Hypothalamus (tissue), 51 donors: Measurements from ENCODE around the gene AP1S1.

Experiments used
- DNase-seq, 51 donors: peaks; one replicate each; lab custom pipeline; 2025; lab: John Stamatoyannopoulos, UW

AP1S1 gene

GRCh38 chr7:101169110-101169837 is 15.0 kb downstream of the AP1S1 start:
- no peak for DNase-seq

- peak in 43 of 51 donors; percentile 1 to 77 (median 41) for DNase-seq
Observed at GRCh38 chr7:101169838-101170551, 15.7 kb downstream of the AP1S1 start.

GRCh38 chr7:101170617-101171441 is 16.6 kb downstream of the AP1S1 start:
- no peak for DNase-seq

- no peak for DNase-seq
Observed at GRCh38 chr7:101171442-101171837, 17.2 kb downstream of the AP1S1 start.

GRCh38 chr7:101172005-101172853 is 18.0 kb downstream of the AP1S1 start:
- DNase-seq, result no peak

GRCh38 chr7:101172854-101173751 is 18.8 kb downstream of the AP1S1 start:
- peak in 17 of 51 donors; percentile 3 to 38 (median 19) for DNase-seq

- no peak for DNase-seq
Observed at GRCh38 chr7:101173752-101174244, 19.5 kb downstream of the AP1S1 start.

- no peak for DNase-seq
Observed at GRCh38 chr7:101174322-101174854, 20.1 kb downstream of the AP1S1 start.

- DNase-seq, result no peak
Observed at GRCh38 chr7:101175664-101176063, 21.4 kb downstream of the AP1S1 start.

GRCh38 chr7:101177644-101178043 is 23.4 kb downstream of the AP1S1 start:
- DNase-seq, result no peak

GRCh38 chr7:101179117-101179516 is 24.8 kb downstream of the AP1S1 start:
- peak in 2 of 51 donors; percentile 5 to 12 for DNase-seq

- no peak for DNase-seq
Observed at GRCh38 chr7:101179713-101180112, 25.4 kb downstream of the AP1S1 start.

- DNase-seq, result no peak
Observed at GRCh38 chr7:101180130-101180755, 26.0 kb downstream of the AP1S1 start, which contains the start of gene NAT16. NAT16 (minus strand) TSS chr7:101180293; CDS start chr7:101174807, 5,486 bp downstream.

- peak in 1 of 51 donors; percentile 44 for DNase-seq
Observed at GRCh38 chr7:101185258-101185839, 31.1 kb downstream of the AP1S1 start.

GRCh38 chr7:101186194-101186593 is 31.9 kb downstream of the AP1S1 start:
- no peak for DNase-seq

GRCh38 chr7:101186844-101187428 is 32.7 kb downstream of the AP1S1 start:
- DNase-seq, result no peak

GRCh38 chr7:101189109-101189508 is 34.8 kb downstream of the AP1S1 start:
- no peak for DNase-seq
